ENCODE results near the gene DAG1. TPM values are rescaled to one million over a fixed set of nuclear protein-coding genes. Genes with fewer than 3 reads are reported as not detected.

The DAG1 gene
- polyA plus RNA-seq, 2 of the 4 experiments (the other 2 are of a cell fraction) = 46.6 to 59.6 TPM

- Histone ChIP-seq H3K4me3 (no peak overlapping the region), H3K4me2 (no peak overlapping the region), H3K27ac (no peak overlapping the region), H3K9me3 (no peaks in the 10 kb centered on the region), H3K4me1 (no peaks in the 10 kb centered on the region)
- ATAC-seq (no peak), FAIRE-seq (no peak), DNase-seq (ENCODE audit: low read depth in 1 of 2, low spot score in 1 of 2) (no peak)
- POLR2A ChIA-PET = no interaction called here
- TF ChIP-seq ESRRA (IDR thresholded peaks at IDR 0.05; ENCODE audit: borderline replicate concordance, low read length) = no peak
- no peak for TF ChIP-seq JUN (IDR thresholded peaks at IDR 0.05)
- TF ChIP-seq NPAS2 (CRISPR knock-in tag; IDR thresholded peaks at IDR 0.05; ENCODE audit: borderline replicate concordance) = no peak
- no peak for TF ChIP-seq JUNB (IDR thresholded peaks at IDR 0.05)
- no peak for TF ChIP-seq EHMT2 (IDR thresholded peaks at IDR 0.05; ENCODE audit: low read depth)
- TF ChIP-seq KDM5A (IDR thresholded peaks at IDR 0.05) = no peak
- no peak for TF ChIP-seq CBX2 (IDR thresholded peaks at IDR 0.05; ENCODE audit: borderline replicate concordance, low read depth)
- no peak for TF ChIP-seq MAX (IDR thresholded peaks at IDR 0.05)
- TF ChIP-seq, protein P1, sequence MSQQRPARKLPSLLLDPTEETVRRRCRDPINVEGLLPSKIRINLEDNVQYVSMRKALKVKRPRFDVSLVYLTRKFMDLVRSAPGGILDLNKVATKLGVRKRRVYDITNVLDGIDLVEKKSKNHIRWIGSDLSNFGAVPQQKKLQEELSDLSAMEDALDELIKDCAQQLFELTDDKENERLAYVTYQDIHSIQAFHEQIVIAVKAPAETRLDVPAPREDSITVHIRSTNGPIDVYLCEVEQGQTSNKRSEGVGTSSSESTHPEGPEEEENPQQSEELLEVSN (IDR thresholded peaks at IDR 0.05; ENCODE audit: borderline replicate concordance, low read depth) = no peak
- no peak for TF ChIP-seq ELK1 (IDR thresholded peaks at IDR 0.05; ENCODE audit: low read depth, low read length)
- no peak for TF ChIP-seq ZC3H11A (IDR thresholded peaks at IDR 0.05)
- no peak for TF ChIP-seq HOXA7 (CRISPR knock-in tag; IDR thresholded peaks at IDR 0.05)
- no peak for TF ChIP-seq MYC (IDR thresholded peaks at IDR 0.05; ENCODE audit: borderline replicate concordance, low read length)
- TF ChIP-seq NR3C1 (IDR thresholded peaks at IDR 0.05) = no peak
- no peak for TF ChIP-seq RARB (CRISPR knock-in tag; IDR thresholded peaks at IDR 0.05)
- TF ChIP-seq RCOR1 (IDR thresholded peaks at IDR 0.05; ENCODE audit: low read depth, low read length) = no peak
- TF ChIP-seq NFE2L2 (conservative IDR thresholded peaks at IDR 0.05; ENCODE audit: low read length) = no peak
- TF ChIP-seq HEYL (CRISPR knock-in tag; IDR thresholded peaks at IDR 0.05) = no peak
- TF ChIP-seq EHF (CRISPR knock-in tag; IDR thresholded peaks at IDR 0.05) = no peak
- TF ChIP-seq MAFK (IDR thresholded peaks at IDR 0.05; ENCODE audit: partially characterized antibody) = no peak
- 94% methylated on average over 1 of the region's 1 CpG for WGBS (ENCODE audit: missing lambda C conversion rate)
- CTCF ChIA-PET = interaction anchor here (0.5 to 1.5 kb wide), 3 partner anchors 14 to 30 kb away, joined by 3 to 9 read pairs (median 3); no protein-coding TSS in a partner anchor
Measured at GRCh38 chr3:49512781-49513355, 42.8 kb downstream of the DAG1 start.

DNA sequence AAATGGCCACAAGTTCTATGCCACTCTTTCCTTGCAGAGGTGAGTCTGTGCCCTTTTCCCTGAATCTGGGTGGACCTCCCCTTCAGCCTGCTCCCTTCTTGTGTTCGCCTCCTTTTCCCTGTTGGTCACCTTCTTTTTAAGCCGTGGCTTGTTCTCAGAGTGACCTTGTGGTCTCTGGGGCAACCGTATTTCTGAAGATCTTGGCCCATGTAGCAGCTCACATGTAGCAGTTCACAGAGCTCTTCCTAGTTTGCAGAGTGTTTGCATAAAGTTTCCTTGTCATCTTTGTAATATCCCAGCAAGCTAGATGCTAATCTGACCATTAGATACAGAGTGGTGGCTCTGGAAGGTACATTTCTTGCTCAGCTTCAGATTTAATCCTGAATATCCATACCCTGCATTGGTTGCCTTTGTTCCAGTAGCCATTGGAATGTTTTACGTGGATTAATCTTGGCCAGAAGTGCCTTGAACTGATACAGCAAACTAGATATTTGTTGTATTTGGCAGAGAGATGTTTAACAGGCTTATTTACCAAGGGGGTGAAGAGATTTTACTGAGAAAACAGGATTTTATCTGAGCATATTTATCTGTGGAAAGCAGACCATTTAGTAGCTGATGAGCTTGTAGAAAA, 43.5 kb downstream of the DAG1 start:
- TF ChIP-seq RARB (CRISPR knock-in tag; IDR thresholded peaks at IDR 0.05) (no peak), CHD4 (IDR thresholded peaks at IDR 0.05; ENCODE audit: borderline replicate concordance) (no peak), SMC3 (IDR thresholded peaks at IDR 0.05) (no peak), RCOR1 (IDR thresholded peaks at IDR 0.05; ENCODE audit: low read depth, low read length) (no peak), ZC3H11A (IDR thresholded peaks at IDR 0.05) (no peak), HES2 (IDR thresholded peaks at IDR 0.05) (no peak), POLR2A (IDR thresholded peaks at IDR 0.05; ENCODE audit: low read length) (no peak), CBX8 (IDR thresholded peaks at IDR 0.05) (no peak), EHMT2 (IDR thresholded peaks at IDR 0.05; ENCODE audit: low read depth) (no peak), NR3C1 (IDR thresholded peaks at IDR 0.05) (no peak), TP53 (CRISPR knock-in tag; IDR thresholded peaks at IDR 0.05) (no peak), ZFP36 (IDR thresholded peaks at IDR 0.05; ENCODE audit: borderline replicate concordance, partially characterized antibody) (no peak)
- ChIA-PET POLR2A (interaction anchor here (0.6 kb wide), 1 partner anchor 720 kb away, joined by 3 read pairs; no protein-coding TSS in a partner anchor), CTCF (interaction anchor here (1.2 to 1.5 kb wide), 3 partner anchors 23 to 158 kb away, joined by 3 to 9 read pairs (median 5); no protein-coding TSS in a partner anchor)
- WGBS (ENCODE audit: missing lambda C conversion rate) = 90% methylated on average over 4 of the region's 4 CpGs
- no peaks in the 10 kb centered on the region for H3K4me1 ChIP-seq
- H3K9me3 ChIP-seq = no peaks in the 10 kb centered on the region
- H3K4me3 ChIP-seq = no peak overlapping the region
- ATAC-seq (no peak), FAIRE-seq (no peak), DNase-seq (ENCODE audit: low read depth in 1 of 2, low spot score in 1 of 2) (no peak)
- no peak overlapping the region for H3K4me2 ChIP-seq
- no peak overlapping the region for H3K27ac ChIP-seq

All from A549 (cell line).